ENCODE results near the gene B9D1.

The B9D1 gene

DNA sequence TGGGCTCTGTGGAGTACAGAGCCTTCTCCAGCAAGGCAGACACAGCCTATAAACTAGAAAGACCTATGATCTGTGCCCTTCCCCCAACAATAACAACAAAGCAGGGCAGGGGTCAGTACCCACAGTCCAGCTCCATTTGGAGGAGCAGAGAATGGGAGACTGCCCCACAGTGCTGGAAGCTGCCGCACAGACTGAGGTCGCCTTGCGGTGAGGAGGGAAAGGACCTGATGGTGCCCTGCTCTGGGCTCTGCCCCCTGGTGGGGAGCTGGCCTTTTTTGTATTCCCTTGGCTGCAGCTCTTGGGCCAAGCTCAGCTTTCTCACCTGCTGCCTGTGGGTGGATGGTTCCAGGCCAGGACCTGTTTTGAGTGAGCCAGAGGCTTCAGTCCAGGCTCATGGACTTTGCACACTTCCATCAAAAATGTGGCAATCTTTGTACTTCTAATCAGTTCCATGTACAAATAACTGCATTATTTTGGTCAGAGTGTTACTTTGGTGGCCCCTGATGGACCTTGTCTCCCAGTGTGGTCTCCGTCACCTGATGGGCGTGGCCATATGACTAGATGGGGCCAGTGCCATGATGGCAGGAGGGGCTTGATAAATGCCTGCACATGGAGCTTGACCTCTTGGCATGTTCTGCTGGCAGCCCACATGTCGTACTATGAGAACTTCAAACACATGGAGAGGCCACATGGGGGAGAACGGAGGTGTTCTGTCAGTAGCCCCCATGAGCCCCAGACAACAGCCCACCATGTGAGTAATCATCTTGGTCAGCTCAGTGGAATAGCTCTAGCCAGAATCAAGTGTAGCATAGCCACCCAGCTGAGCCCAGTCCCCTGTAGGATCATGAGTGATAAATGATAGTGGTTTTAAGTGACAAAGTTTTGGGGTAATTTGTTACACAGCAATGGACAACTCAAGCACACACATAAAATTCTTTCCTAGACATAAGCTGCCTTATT, 24.2 kb downstream of the B9D1 start:
- DNase-seq (ENCODE audit: low read depth, low spot score), result no peak

- no peak for DNase-seq (ENCODE audit: low read depth, low spot score)
Measured at GRCh38 chr17:19337712-19338023, 24.9 kb downstream of the B9D1 start.

DNA sequence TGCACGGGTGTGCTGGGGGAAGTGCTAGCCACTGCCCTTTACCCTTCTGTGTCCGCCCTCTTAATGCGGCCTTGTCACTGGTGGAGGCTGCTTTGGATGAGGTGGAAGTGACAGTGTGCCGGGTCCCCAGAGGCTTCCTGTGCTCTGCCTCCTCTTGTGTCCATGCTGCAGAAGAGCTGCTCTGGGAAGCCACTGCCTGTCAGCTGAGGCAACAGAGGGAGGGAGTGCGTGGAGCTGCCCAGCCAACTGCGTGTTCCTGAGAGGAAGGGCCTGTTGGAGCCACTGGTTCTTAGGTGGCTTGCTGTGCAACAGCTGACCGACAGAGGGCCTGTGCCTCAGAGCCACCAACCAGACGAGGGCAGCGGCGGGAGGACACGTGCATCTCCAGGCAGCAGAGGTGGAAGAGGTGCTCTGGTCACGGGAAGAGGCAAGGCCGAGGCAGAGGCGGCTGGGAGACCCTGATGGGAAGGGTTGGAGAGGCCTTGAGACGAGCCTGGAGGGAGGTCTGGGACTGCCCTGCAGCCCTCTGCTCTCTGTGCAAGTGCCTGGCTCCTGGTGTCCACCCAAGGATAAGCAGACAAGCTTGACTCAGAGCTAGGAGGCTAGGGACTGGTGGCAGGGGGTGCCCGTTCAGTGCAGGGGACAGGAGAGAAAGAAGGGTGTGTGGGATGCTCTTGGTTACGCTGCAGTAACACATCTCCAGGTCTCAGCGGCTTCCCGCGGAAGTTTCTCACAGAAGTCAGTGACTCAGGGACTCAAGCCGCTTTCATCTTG, 25.4 kb downstream of the B9D1 start:
- DNase-seq (ENCODE audit: low read depth, low spot score), result no peak

GRCh38 chr17:19335951-19336631, 26.4 kb downstream of the B9D1 start:
- no peak for DNase-seq (ENCODE audit: low read depth, low spot score)

- no peak for DNase-seq (ENCODE audit: low read depth, low spot score)
Measured at GRCh38 chr17:19334331-19334730, 28.2 kb downstream of the B9D1 start.

GRCh38 chr17:19333736-19334290, 28.7 kb downstream of the B9D1 start:
- no peak for DNase-seq (ENCODE audit: low read depth, low spot score)

DNA sequence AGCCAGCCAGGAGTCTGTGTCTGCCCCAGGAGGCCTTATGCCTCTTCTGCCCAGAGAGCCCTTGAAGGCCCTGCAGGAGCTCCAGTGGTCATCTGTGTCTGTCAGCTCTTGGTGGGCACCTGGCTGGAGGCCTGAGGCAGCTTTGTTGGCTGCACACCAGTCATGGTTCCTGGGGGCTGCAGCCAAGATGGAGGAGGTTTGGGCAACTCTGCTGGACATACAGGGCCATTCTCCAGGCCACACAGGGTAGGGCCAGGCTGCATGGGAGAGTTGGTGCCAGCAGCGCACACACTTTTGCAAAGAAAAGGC, 29.4 kb downstream of the B9D1 start:
- no peak for DNase-seq (ENCODE audit: low read depth, low spot score)

DNA sequence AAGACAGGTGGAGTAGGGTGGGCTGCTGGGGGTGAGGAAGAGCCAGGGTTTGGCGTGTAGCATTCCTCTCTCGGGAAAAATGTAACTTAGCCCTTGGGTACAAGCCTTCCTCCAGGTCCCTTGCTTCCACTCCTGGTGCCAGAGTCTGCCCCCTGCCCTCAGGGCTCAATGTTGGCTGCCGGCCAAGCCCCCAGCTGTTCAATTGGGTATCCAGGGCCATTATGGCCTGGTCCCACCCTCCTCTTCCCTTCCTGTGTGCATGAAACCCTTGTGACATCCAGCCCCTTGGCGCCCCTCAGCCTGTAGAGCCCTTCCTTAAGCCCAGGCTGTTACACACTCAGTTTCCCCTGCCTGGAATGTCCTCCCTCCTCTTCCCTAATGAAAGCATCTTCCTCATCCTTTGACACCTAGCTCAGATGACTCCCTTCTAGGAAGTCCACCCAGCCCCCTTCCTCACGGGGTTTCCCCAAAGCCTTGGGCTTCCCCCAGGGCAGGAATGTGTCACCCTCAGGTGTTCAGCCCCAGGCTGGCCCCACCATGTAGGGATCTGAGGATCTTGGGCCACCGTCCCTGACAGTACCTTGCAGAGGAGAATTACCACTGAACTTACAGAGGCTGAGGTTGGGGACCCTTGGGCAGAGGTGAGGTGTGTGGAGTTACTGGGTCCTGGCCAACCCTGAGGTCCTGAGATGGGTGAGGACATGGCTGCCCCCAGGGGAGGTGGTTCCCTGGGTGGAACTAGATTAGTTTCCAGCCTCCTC, 30.0 kb downstream of the B9D1 start:
- no peak for DNase-seq (ENCODE audit: low read depth, low spot score)

DNA sequence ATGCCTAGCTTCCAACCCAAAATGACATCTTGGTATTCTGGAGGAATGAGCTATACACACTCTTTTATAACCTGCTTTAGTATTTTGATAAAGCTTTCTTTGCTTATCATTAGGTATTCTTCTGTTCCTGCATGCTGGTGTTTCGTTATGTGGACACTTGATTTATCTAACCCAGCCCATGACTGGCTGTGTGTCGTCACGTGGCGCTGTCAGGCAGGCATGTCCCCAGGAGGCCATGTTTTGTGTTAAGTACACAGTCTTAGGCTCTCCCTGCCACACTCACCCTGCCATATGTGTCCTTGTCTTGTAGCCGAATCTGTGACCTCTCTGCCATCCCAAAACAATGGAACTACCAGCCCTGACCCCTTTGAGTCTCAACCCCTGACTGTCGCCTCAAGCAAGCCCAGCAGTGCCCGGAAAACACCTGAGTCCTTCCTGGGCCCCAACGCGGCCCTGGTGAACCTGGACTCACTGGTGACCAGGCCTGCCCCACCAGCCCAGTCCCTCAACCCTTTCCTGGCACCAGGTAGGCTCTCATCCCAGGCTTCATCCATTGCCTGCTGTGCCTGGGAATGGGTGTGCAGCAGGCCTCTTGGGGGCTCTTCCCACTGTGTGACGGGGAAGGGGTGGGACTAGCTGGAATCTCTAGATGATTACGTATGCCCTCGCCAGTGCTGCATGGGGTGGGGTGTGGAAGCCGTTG, 30.8 kb downstream of the B9D1 start:
- DNase-seq (ENCODE audit: low read depth, low spot score), result no peak

DNA sequence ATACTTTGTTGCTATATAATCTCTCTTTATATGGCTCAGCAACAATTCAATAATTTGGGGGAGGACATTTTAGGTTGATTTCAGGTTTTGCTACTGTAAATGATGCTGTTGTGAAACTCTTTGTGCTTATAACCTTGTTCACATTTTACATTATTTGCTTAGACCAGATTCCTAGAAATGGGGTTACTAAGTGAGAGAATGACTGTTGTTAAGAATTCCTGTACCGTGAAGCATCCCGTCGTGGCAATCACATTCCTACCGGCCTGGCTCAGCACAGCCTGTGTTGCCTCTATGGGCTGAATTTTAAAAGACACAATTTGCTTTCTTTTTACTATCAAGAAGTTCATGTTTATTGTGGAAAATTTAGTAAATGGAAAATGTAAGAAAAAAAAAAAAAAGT, 31.4 kb downstream of the B9D1 start:
- DNase-seq (ENCODE audit: low read depth, low spot score), result no peak

DNA sequence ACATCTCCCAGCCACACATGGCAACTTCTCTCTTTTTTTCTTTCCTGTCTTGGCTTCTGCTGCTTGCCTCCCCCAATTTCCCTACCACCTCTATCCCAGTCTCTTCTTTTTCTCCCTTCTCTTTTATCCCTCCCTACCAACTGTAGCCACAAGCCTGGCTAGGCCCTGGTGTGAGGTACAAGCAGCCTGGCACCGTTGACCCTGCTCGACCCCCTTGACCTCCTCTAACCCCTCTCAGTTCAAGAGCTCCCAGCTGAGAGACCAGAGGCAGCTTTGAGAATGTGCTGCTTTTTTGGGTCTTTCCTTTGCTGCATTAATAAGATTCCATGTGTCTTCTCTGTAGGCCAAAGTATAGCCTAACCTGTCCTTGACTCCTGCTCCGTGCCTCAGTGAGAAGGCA, 32.3 kb downstream of the B9D1 start:
- DNase-seq (ENCODE audit: low read depth, low spot score), result no peak

DNA sequence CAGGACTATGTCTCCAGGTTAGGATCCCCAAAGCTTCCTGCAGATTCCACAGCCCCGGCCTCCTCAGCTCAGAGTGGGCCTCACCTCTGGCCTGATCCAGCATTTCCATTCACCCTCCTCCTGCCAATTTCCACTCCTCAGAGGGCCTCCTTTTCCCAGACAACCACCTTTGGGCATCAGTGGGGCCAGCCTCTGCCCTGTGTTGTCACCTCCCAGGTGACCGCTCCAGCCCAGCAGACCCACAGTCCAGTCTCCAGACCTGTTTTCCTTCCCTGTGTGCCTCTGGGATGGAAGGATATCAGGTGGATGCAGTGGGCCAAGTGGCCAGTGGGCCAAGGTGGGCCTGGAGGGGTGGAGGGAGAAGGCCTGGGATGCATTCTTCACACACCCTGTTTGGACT, 32.7 kb downstream of the B9D1 start:
- DNase-seq (ENCODE audit: low read depth, low spot score), result no peak

GRCh38 chr17:19329136-19329535, 33.4 kb downstream of the B9D1 start:
- DNase-seq (ENCODE audit: low read depth, low spot score), result no peak

DNA sequence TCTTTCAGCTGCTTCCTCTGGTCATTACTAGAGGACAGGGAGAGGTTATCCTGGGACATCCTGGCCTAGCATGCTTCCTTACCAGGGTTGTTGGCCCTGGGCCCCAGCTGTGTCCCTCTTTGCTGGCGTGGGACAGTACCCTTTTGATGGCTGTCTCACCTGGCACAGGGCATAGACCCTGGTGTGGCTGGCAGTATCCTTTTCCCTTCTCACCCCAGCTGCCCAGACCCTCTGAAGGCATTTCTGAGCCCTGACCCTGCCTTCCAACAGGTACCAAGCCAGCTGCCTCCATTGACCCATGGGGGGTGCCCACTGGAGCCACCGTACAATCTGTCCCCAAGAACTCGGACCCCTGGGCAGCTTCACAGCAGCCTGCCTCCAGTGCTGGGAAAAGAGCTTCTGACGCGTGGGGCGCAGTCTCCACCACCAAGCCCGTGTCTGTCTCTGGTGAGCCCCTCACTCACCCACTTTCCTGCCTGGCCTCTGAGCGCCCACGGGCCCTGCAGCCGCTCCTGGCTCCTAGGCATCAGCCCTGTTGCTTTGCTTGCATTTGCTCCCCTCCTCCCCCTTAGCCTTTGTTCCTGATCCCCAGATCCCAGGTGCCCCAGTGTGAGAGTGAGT, 34.0 kb downstream of the B9D1 start:
- no peak for DNase-seq (ENCODE audit: low read depth, low spot score)

GRCh38 chr17:19327031-19327783, 35.3 kb downstream of the B9D1 start:
- DNase-seq (ENCODE audit: low read depth, low spot score), result no peak

DNA sequence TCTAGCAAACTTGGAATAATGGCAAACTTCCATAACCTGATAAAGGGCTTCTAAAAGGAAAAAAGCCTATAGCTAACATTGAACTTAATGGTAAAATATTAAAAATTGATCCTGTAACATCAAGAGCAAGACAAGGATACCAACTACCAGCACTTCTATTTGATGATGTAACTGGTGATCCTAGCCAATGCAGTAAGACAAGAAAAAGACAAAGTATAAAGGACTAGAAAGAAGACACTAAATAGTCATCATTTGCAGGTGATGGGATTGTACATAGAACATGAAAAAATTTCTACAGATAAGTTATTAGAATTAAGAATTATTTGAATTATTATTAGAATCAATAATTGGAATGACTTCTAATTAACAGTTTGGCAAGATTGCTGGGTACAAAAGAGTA, 37.0 kb downstream of the B9D1 start:
- no peak for DNase-seq (ENCODE audit: low read depth, low spot score)

DNA sequence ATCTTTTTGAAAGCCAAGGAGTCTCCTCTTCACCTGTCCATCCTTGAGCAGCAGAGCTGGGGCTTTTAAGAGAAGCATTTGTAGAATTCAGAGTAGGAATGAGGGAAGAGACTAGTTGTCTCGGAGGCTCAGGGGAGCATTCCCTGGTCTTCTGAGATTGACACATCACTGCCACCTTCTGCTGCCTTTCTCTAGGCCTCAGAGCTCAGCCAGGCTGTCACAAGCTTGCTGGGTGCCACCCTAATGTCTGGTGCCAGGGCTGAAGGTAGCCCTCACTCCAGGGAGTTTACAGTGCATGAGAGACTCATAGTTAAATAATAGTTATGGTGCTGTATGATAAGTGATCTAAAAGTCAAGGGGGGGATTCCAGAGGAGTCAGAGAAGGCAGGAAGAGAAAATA, 39.7 kb downstream of the B9D1 start:
- DNase-seq (ENCODE audit: low read depth, low spot score), result no peak

GRCh38 chr17:19322129-19322505, 40.4 kb downstream of the B9D1 start:
- DNase-seq (ENCODE audit: low read depth, low spot score), result no peak

DNA sequence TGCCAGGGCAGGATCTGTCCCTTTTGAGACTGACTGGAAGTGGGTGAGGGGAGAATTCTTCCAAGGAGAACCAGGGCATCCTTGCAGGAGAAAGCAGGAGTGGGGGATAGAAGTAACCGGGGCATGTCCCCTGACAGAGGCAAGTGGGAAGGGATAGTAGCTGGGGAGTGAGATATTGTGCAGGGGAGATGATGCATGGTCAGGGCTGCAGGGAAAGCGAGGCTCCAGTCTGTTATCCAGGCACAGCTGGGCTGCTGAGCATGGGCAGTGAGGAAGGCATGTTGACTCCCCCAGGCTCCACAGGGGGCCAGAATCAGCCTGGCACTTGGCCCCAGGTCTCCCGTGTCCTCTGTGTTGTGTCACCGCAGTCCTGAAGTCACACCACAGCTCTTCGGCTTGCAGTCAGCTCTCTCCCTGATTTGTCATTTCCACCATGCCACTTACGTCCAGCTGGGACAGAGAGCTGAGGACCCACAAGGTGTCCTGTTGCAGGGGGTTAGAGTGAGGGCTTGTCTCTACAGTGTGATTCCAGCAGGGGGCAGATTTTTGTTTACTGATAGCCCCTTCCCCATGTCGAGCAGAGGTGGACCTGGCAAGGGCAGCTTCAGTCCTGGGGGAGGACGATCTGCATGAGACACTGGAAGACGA, 40.9 kb downstream of the B9D1 start:
- DNase-seq (ENCODE audit: low read depth, low spot score), result no peak

Measured in smooth muscle cell of the brain vasculature (primary cell).